Stimulated activated CD8-positive, alpha-beta memory T cell treated with anti-CD3 and anti-CD28 coated beads, Interleukin-4, amount 100 ng/mL, for 1 hour (primary cell): ENCODE results near the gene FZD7.

ENCODE experiments used
- DNase-seq, 2 donors: peaks; one replicate each; pipeline ENCODE4 v3.0.0-alpha.2; 2020; ENCODE audit warnings: low read depth in 2 of 2, low spot score in 1 of 2

FZD7 gene

DNA sequence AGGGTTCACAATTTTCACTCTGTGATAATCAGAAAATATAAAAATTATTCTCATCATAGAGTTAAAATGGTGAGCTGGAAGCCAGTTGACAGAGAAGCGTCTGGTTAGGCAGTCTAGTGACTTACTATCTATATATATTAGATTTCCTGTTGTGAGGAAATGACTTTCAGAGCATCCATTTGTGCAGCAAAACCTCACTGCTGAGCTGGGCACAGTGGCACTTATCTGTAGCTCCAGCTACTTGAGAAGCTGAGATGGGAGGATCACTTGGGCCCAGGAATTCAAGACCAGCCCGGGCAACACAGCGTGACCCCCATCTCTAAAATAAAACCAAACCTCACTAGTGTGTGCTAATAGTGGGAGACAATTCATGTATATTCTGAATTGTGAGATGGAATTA lies 32.2 kb downstream of the FZD7 start:
- no peak for DNase-seq

GRCh38 chr2:202066875-202067274 lies 33.2 kb downstream of the FZD7 start:
- no peak for DNase-seq

DNA sequence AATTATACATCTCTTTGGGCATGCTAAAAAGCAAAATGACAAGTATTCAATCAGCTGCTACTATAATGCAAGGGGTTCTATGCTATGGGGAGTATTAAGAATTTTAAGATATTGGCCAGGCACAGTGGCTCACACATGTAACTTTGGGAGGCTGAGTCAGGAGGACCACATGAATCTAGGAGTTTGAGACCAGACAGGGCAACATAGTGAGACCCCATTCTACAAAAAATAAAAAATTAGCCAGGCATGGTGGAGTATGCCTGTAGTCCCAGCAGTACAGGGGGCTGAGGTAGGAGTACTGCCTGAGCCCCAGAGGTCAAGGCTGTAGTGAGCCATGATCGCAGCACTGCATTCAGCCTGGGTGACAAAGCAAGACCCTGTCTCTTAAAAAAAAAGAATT lies 33.9 kb downstream of the FZD7 start:
- no peak for DNase-seq

DNA sequence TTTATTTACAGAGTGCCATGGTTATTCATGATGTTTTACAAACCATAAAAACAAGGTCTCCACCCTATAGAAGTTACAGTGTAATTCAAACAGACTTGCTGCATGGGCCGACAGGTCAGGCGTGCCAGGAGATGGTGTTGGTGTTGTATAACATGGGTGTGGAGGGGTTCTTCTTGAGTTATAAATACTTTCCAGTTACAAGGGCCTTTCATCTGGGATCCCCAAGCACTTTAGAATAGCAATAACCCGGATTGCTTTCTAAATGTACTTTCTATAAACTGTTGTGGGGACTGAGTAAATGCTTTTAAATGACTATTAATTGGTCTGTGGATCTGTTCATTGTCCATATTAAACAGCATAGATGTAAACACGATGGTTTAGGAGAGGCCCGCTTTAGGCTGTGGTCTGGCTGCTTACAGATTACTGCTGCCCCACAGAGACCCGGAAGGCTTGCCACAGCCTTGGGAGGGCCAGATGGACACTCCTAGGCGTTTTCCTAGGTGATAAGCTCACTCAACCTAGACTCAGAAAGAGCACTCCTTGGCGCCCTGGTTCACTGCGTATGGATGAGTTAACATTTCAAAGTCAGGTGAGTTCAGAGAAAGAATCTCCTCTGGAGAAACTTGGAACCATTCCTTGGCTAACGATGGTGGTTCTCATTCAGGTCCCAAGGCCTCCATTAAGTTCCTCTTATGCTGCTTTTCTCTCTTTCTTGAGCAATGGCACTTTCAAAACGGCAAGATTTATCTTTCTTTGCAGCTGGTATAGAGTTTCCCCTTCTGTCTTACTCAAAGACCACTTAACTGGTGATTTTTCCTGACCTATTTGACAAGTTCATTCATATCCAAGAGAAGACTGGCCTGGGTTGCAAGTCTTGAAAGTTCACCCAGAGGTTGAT lies 35.8 kb downstream of the FZD7 start:
- no peak for DNase-seq

- no peak for DNase-seq
These were observed 37.5 kb downstream of the FZD7 start for GRCh38 chr2:202071107-202071506.

DNA sequence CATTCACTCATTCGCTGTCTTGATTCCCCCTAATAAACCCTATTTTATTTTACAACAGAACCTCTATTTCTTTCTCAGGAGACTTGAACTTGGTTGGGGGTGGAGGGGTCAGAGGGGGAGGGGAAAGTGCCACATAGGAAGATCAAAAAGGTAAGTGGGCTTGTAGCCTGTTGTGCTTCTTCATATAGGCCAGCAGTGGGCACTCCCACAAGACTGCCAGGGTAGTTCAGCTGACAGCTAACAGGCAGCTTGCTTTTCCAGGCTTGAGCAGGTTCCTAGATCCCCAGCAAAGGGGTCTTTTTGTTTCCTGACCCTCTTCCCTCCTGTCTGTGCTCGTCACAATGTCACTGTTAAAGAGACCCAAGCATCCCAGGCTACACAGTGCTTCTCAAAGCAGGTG lies 38.6 kb downstream of the FZD7 start:
- no peak for DNase-seq

- no peak for DNase-seq
These were observed 39.2 kb downstream of the FZD7 start, which contains the start of gene KIAA2012 for GRCh38 chr2:202072737-202073401. TSS of gene KIAA2012 (plus strand) at chr2:202073255. CDS start at chr2:202073628, 373 bp downstream.

DNA sequence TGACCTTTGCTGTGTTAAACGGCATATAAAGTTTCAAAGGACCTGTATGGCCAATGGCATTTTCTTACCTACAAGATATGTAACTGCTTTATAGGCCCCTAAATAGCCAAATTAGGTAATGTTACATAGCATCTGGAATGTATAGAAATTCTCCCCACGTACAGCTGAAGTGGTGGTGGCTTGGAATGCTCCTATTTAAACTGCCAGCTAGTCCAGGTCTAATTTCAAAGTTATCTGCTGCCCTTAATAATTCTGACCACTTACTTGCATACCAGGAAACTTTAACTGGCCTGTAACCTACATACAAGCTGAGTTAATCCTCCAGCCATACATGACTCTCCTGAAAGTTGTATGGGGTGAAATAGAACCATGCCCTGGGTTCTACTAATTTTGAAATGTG lies 40.7 kb downstream of the FZD7 start:
- DNase-seq, result no peak

- no peak for DNase-seq
These were observed 45.7 kb downstream of the FZD7 start for GRCh38 chr2:202079310-202079709.

DNA sequence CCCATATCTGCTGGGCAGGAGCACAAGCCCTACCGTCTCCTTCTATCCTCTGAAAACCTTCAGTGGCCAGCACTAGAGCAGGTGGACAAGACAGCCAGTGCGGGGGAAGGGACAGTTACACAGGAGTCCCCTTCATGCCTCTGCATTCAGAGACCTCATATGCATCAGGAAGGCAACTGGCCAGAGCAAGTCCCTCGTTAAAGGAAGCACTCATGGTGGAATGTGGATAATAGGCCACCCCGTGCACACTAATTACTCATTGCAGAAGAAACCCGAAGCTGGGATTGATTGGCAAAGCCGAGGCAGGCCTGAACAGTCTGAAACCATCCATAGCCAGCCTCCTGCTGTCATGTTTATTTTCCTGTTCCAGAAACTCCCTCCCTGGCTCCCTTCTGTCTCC lies 50.6 kb downstream of the FZD7 start:
- no peak for DNase-seq
